IMR-90 (cell line): Measurements from ENCODE around the gene DOK1. TPM values are rescaled to one million over a fixed set of nuclear protein-coding genes. Genes with fewer than 3 reads are reported as not detected.

Source experiments
- ATAC-seq: fragments of 200-7000 bp; cut with Tn5 transposase; 2 replicates; pipeline ENCODE4 v1.9.1; 2020; ENCODE audit warnings: low read depth, mild to moderate bottlenecking, moderate library complexity
- BruUV-seq: library from RNA; stranded (reverse); fragments of 400-500 nt; replicated peaks from 2 replicates; lab custom pipeline; 2021; lab: Mats Ljungman, UMichigan
- CTCF ChIA-PET: fragments of 300-600 bp; formaldehyde crosslinking; extraction: SDS; loops from one replicate; lab custom pipeline; 2021; ENCODE audit warnings: antibody characterized with exemption; lab: Yijun Ruan, JAX
- POLR2A ChIA-PET: fragments of 300-600 bp; sonication (Branson Sonifier 250); formaldehyde crosslinking; loops from one replicate; lab custom pipeline; 2022; ENCODE audit warnings: antibody characterized with exemption; ENCODE audit not compliant: unreplicated experiment; lab: Charles Lee
- DNase-seq: peaks from one replicate; pipeline ENCODE4 v3.0.0; 2013
- H2AFZ ChIP-seq: replicated peaks from 2 replicates; pipeline ENCODE3; 2013; ENCODE audit warnings: low read length, mild to moderate bottlenecking; ENCODE audit not compliant: poor library complexity
- H2AK5ac ChIP-seq: 2 replicates; pipeline ENCODE4 v1.6.1; 2013; ENCODE audit warnings: low read depth, low read length, inconsistent platforms
- H2AK9ac ChIP-seq: replicated peaks from 2 replicates; pipeline ENCODE3; 2013; ENCODE audit warnings: mild to moderate bottlenecking, low read depth, low read length, moderate library complexity; ENCODE audit not compliant: poor library complexity
- H2BK120ac ChIP-seq: 2 replicates; pipeline ENCODE4 v1.6.1; 2013; ENCODE audit warnings: low read depth, low read length, inconsistent platforms
- H2BK15ac ChIP-seq: 3 replicates; pipeline ENCODE4 v1.6.1; 2013; ENCODE audit warnings: low read depth, low read length, inconsistent platforms
- H2BK20ac ChIP-seq: 2 replicates; pipeline ENCODE4 v1.6.1; 2013; ENCODE audit warnings: low read depth, mild to moderate bottlenecking, inconsistent platforms, low read length, moderate library complexity
- H2BK5ac ChIP-seq: 2 replicates; pipeline ENCODE4 v1.6.1; 2013; ENCODE audit warnings: mild to moderate bottlenecking, low read depth, low read length, inconsistent platforms; ENCODE audit not compliant: poor library complexity, severe bottlenecking
- H3K14ac ChIP-seq: replicated peaks from 2 replicates; pipeline ENCODE4 v1.6.1; 2013; ENCODE audit warnings: low read depth, low read length, inconsistent platforms
- H3K18ac ChIP-seq: 2 replicates; pipeline ENCODE4 v1.6.1; 2013; ENCODE audit warnings: low read depth, low read length, control low read depth
- H3K23ac ChIP-seq: 2 replicates; pipeline ENCODE4 v1.6.1; 2013; ENCODE audit warnings: low read depth, low read length, inconsistent platforms
- H3K27ac ChIP-seq: 2 replicates; pipeline ENCODE4 v1.5.1; 2013; ENCODE audit warnings: mild to moderate bottlenecking, control low read depth, low read length; ENCODE audit not compliant: insufficient read depth
- H3K27me3 ChIP-seq: 2 replicates; pipeline ENCODE4 v1.6.1; 2013; ENCODE audit warnings: low read length; ENCODE audit not compliant: control insufficient read depth, insufficient read depth
- H3K36me3 ChIP-seq: 2 replicates; pipeline ENCODE4 v1.6.1; 2013; ENCODE audit warnings: low read length, mixed read lengths; ENCODE audit not compliant: control insufficient read depth, insufficient read depth
- H3K4ac ChIP-seq: 2 replicates; pipeline ENCODE4 v1.6.1; 2013; ENCODE audit warnings: low read depth, low read length, inconsistent platforms
- H3K4me1 ChIP-seq: 2 replicates; pipeline ENCODE4 v1.6.1; 2013; ENCODE audit warnings: low read length, mixed read lengths; ENCODE audit not compliant: control insufficient read depth, insufficient read depth
- H3K4me2 ChIP-seq: 2 replicates; pipeline ENCODE4 v1.6.1; 2013; ENCODE audit warnings: low read depth, mild to moderate bottlenecking, control low read depth, low read length, moderate library complexity
- H3K4me3 ChIP-seq: 2 replicates; pipeline ENCODE4 v1.5.1; 2013; ENCODE audit warnings: low read depth, mild to moderate bottlenecking, control low read depth, low read length, moderate library complexity; ENCODE audit not compliant: insufficient read depth
- H3K56ac ChIP-seq: 2 replicates; pipeline ENCODE4 v1.6.1; 2013; ENCODE audit warnings: low read length, inconsistent platforms; ENCODE audit not compliant: insufficient read depth; ENCODE audit errors: extremely low read depth
- H3K79me1 ChIP-seq, 2 experiments: 2 replicates each; pipeline ENCODE4 v1.6.1; 2013; ENCODE audit warnings: low read length in 2 of 2, inconsistent platforms in 1 of 2, low read depth in 1 of 2
- H3K9ac ChIP-seq: 2 replicates; pipeline ENCODE4 v1.6.1; 2013; ENCODE audit warnings: low read depth, low read length, control low read depth
- H3K9me1 ChIP-seq: 2 replicates; pipeline ENCODE4 v1.6.1; 2013; ENCODE audit warnings: low read length, inconsistent platforms; ENCODE audit not compliant: insufficient read depth
- H3K9me3 ChIP-seq: 2 replicates; pipeline ENCODE4 v1.6.1; 2013; ENCODE audit warnings: low read length; ENCODE audit not compliant: control insufficient read depth, insufficient read depth
- H4K20me1 ChIP-seq: 2 replicates; pipeline ENCODE4 v1.6.1; 2013; ENCODE audit warnings: low read length, inconsistent platforms; ENCODE audit not compliant: insufficient read depth
- H4K5ac ChIP-seq: 2 replicates; pipeline ENCODE4 v1.6.1; 2013; ENCODE audit warnings: mild to moderate bottlenecking, low read depth, low read length, control low read depth
- H4K8ac ChIP-seq, 2 experiments: 2 replicates each; pipeline ENCODE4 v1.6.1; 2013; ENCODE audit warnings: low read depth in 2 of 2, low read length in 2 of 2, control low read depth in 1 of 2, inconsistent platforms in 1 of 2
- H4K91ac ChIP-seq: 2 replicates; pipeline ENCODE4 v1.6.1; 2013; ENCODE audit warnings: low read depth, low read length, inconsistent platforms; ENCODE audit not compliant: insufficient read depth
- BHLHE40 ChIP-seq: fragments of 150-350 bp; IDR thresholded peaks from 2 replicates; pipeline ENCODE4 v1.6.1; 2016; ENCODE audit warnings: mild to moderate bottlenecking, low read depth, low read length
- CEBPB ChIP-seq: IDR thresholded peaks from 2 replicates; pipeline ENCODE4 v1.6.1; 2012; ENCODE audit warnings: low read depth, low read length, improper control_type of control experiment
- CHD1 ChIP-seq: IDR thresholded peaks from 2 replicates; pipeline ENCODE4 v1.6.1; 2012; ENCODE audit warnings: low read depth, low read length, improper control_type of control experiment
- FOS ChIP-seq: fragments of 150-350 bp; IDR thresholded peaks from 2 replicates; pipeline ENCODE4 v1.6.1; 2016; ENCODE audit warnings: low read depth, low read length
- MAZ ChIP-seq: IDR thresholded peaks from 2 replicates; pipeline ENCODE4 v1.6.1; 2012; ENCODE audit warnings: low read depth, mild to moderate bottlenecking, low read length, improper control_type of control experiment, moderate library complexity, borderline replicate concordance
- MXI1 ChIP-seq: IDR thresholded peaks from 2 replicates; pipeline ENCODE4 v1.6.1; 2012; ENCODE audit warnings: low read depth, mild to moderate bottlenecking, low read length, moderate library complexity, borderline replicate concordance
- RAD21 ChIP-seq: IDR thresholded peaks from 2 replicates; pipeline ENCODE4 v1.6.1; 2012; ENCODE audit warnings: low read length, improper control_type of control experiment
- RFX5 ChIP-seq: IDR thresholded peaks from 2 replicates; pipeline ENCODE4 v1.8.0; 2012; ENCODE audit warnings: low read depth, mild to moderate bottlenecking, low read length, moderate library complexity
- WGBS, 2 experiments: methylation state at CpG; one replicate each; pipeline versions ENCODE4 v1.1.5 to v1.1.7; 2013; ENCODE audit warnings: missing lambda C conversion rate in 2 of 2; ENCODE audit not compliant: insufficient read length in 1 of 2; ENCODE audit errors: extremely low coverage in 2 of 2; 5-methylcytosine and 5-hydroxymethylcytosine counted together
- dilution Hi-C: fragments of 300-500 bp; cut with HindIII; formaldehyde crosslinking; loops from one replicate; pipeline ENCODE4 v1.14.3; 2018; ENCODE audit warnings: low sequenced_read_pairs; ENCODE audit not compliant: unreplicated experiment
- in situ Hi-C: fragments of 300-500 bp; cut with MboI; formaldehyde crosslinking; loops from 3 replicates; pipeline ENCODE4 v1.14.3; 2019; ENCODE audit warnings: low sequenced_read_pairs, inconsistent platforms, mixed read lengths
- intact Hi-C: fragments of 100-400 bp; cut with micrococcal nuclease; formaldehyde crosslinking; loops from 2 replicates; pipeline ENCODE4 v1.10.0; 2022
- polyA plus RNA-seq, 3 experiments: library from polyadenylated mRNA; depleted of rRNA; stranded (reverse); fragments of >200 nt; gene quantifications; 2 replicates each; pipeline ENCODE4 v1.2.3, GENCODE V29; 2012; ENCODE audit warnings: low replicate concordance in 1 of 3
- total RNA-seq: library from RNA; depleted of rRNA; stranded (reverse); fragments of >200 nt; gene quantifications from 2 replicates; pipeline ENCODE4 v1.2.3, GENCODE V29; 2012
- TF ChIP-seq, protein P1 (sequence below): fragments of 150-350 bp; IDR thresholded peaks from 2 replicates; pipeline ENCODE4 v1.6.1; 2016; ENCODE audit warnings: low read depth, mild to moderate bottlenecking, low read length, moderate library complexity, borderline replicate concordance

Gene DOK1
- total and polyA plus RNA-seq, 2 of the 4 experiments (the other 2 are of a cell fraction): 15.4 to 17.6 TPM

DNA sequence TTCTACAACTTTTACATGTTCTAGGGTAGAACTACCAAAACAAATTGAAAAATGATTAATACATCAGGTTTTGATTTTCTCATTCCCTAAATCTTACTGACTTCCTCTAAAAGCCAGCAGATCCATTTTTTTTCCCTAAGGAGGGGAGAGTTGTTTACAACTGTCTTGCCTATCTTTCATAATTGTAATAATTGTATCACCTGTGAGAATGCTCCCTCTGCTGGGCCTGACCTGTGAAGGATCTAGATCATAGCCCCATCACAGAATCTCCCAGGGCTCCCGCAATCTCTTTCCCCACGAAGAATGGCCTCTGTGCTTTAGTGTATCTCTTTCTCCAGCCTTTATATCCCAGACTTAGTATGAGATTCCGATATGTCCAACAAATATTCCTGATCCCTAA, 9.9 kb upstream of the DOK1 start:
- Histone ChIP-seq H2AK9ac (no peak overlapping the region), H3K18ac (no peak overlapping the region), H4K91ac (no peak overlapping the region), H3K14ac (no peak overlapping the region), H3K4ac (no peak overlapping the region), H3K4me2 (no peak overlapping the region), H3K4me1 (peaks cover 7% of the 10 kb centered on the region), H2AK5ac (no peak overlapping the region), H3K9me3 (no peaks in the 10 kb centered on the region), H2BK20ac (no peak overlapping the region), H2AFZ (no peak overlapping the region), H3K79me1 (peaks cover 2 to 12% of the 10 kb centered on the region in 2 experiments; a peak in 2 of 4 replicates), H4K5ac (no peak overlapping the region), H3K9ac (no peak overlapping the region), H4K8ac (no peak overlapping the region), H3K23ac (no peak overlapping the region), H3K27me3 (no peaks in the 10 kb centered on the region), H2BK15ac (no peak overlapping the region), H3K36me3 (peaks cover 5% of the 10 kb centered on the region; the same call in 1 of the 2 replicates), H3K4me3 (no peak overlapping the region), H3K56ac (no peak overlapping the region), H2BK120ac (no peak overlapping the region), H3K9me1 (no peaks in the 10 kb centered on the region), H3K27ac (no peak overlapping the region), H4K20me1 (no peaks in the 10 kb centered on the region), H2BK5ac (no peak overlapping the region)
- no TSS peak for BruUV-seq
- no peak for DNase-seq
- TF ChIP-seq BHLHE40: no peak
- no peak for TF ChIP-seq CHD1
- no peak for TF ChIP-seq MXI1
- no peak for TF ChIP-seq RAD21
- no peak for TF ChIP-seq CEBPB
- TF ChIP-seq MAZ: no peak
- no peak for TF ChIP-seq FOS
- TF ChIP-seq, protein P1, sequence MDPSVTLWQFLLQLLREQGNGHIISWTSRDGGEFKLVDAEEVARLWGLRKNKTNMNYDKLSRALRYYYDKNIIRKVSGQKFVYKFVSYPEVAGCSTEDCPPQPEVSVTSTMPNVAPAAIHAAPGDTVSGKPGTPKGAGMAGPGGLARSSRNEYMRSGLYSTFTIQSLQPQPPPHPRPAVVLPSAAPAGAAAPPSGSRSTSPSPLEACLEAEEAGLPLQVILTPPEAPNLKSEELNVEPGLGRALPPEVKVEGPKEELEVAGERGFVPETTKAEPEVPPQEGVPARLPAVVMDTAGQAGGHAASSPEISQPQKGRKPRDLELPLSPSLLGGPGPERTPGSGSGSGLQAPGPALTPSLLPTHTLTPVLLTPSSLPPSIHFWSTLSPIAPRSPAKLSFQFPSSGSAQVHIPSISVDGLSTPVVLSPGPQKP: no peak
- no peak for TF ChIP-seq RFX5
- 100% methylated on average over 2 of the region's 3 CpGs; no CpG with 5 or more reads in 1 of the 2 experiments for WGBS, 2 experiments
- no peak for ATAC-seq
- ChIA-PET POLR2A (no interaction called here), CTCF (no interaction called here)
- intact Hi-C loops (no loop called here), dilution Hi-C loops (no loop called here), in situ Hi-C loops (no loop called here)
